Colonic mucosa (tissue), 4 donors: ENCODE results near the gene NRSN1. TPM values are rescaled to one million over a fixed set of nuclear protein-coding genes. Genes with fewer than 3 reads are reported as not detected.
A peak's percentile ranks its signal among the peaks of the same experiment; 100 is the strongest.

Experiments used
- DNase-seq: peaks from one replicate; pipeline ENCODE4 v3.0.0-alpha.2; 2020
- H3K27ac ChIP-seq: fragments of 200-600 bp; one replicate; pipeline ENCODE4 v1.8.0; 2021
- H3K27me3 ChIP-seq: fragments of 200-600 bp; one replicate; pipeline ENCODE4 v1.8.0; 2021
- H3K36me3 ChIP-seq: fragments of 200-600 bp; one replicate; pipeline ENCODE4 v1.8.0; 2021
- H3K4me1 ChIP-seq: fragments of 200-600 bp; one replicate; pipeline ENCODE4 v1.8.0; 2021; ENCODE audit warnings: mild to moderate bottlenecking
- H3K4me3 ChIP-seq: fragments of 200-600 bp; one replicate; pipeline ENCODE4 v1.8.0; 2021
- H3K9ac ChIP-seq, 2 donors: one replicate each; pipeline ENCODE4 v1.7.0; 2013; ENCODE audit warnings: control low read depth in 2 of 2, low read depth in 2 of 2, low read length in 2 of 2
- H3K9me3 ChIP-seq: fragments of 200-600 bp; one replicate; pipeline ENCODE4 v1.8.0; 2021
- intact Hi-C: fragments of 100-400 bp; cut with DNase I; formaldehyde crosslinking; loops from one replicate; pipeline ENCODE4 v1.14.1; 2022
- total RNA-seq, 2 donors: library from RNA; stranded (reverse); fragmentation: NEBNext Ultra II Directional in 1 of 2; extraction: Animal tissue kit (Norgen Biotek cat#: 25700) in 1 of 2; gene quantifications; one replicate each; pipeline ENCODE4 v1.2.1, GENCODE V29; 2021
- TF ChIP-seq, protein P1 (sequence below): fragments of 200-600 bp; IDR thresholded peaks from one replicate; pipeline ENCODE4 v1.8.0; 2022; ENCODE audit warnings: antibody characterized with exemption, mild to moderate bottlenecking
- donor health status: healthy.
- donor health status: DM: no; HTN: no; CAD: no.
- donor health status: DM: no; HTN: no; CAD: no.

NRSN1 gene
- total RNA-seq, 2 donors from 2014 or later = 0.64 TPM; not detected in 1

DNA sequence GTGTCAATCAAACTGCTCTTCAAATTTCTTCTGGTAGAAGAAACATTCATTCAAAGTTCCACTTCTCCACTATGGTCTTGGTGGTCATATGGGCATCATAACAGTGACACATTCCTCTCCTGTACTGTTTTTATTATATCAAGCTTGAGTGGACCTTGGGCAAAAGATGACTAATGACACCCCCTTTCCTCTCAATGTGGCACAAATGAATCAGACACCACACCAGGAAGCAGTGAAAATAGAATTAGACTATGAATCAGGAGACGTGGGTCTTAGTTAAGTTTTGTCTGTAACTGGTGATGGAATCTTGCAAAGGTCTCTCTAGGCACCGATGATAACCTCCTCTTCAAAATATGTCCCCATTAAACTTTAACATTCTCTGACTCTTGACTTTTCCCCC, 9.0 kb upstream of the NRSN1 start:
- TF ChIP-seq, protein P1, sequence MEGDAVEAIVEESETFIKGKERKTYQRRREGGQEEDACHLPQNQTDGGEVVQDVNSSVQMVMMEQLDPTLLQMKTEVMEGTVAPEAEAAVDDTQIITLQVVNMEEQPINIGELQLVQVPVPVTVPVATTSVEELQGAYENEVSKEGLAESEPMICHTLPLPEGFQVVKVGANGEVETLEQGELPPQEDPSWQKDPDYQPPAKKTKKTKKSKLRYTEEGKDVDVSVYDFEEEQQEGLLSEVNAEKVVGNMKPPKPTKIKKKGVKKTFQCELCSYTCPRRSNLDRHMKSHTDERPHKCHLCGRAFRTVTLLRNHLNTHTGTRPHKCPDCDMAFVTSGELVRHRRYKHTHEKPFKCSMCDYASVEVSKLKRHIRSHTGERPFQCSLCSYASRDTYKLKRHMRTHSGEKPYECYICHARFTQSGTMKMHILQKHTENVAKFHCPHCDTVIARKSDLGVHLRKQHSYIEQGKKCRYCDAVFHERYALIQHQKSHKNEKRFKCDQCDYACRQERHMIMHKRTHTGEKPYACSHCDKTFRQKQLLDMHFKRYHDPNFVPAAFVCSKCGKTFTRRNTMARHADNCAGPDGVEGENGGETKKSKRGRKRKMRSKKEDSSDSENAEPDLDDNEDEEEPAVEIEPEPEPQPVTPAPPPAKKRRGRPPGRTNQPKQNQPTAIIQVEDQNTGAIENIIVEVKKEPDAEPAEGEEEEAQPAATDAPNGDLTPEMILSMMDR = no peak
- Histone ChIP-seq H3K9ac (no peak overlapping the region), H3K27me3 (no peaks in the 10 kb centered on the region), H3K4me3 (no peak overlapping the region), H3K4me1 (no peaks in the 10 kb centered on the region), H3K36me3 (no peaks in the 10 kb centered on the region), H3K27ac (no peak overlapping the region), H3K9me3 (no peaks in the 10 kb centered on the region)
- intact Hi-C loops = no loop called here
- DNase-seq = no peak

DNA sequence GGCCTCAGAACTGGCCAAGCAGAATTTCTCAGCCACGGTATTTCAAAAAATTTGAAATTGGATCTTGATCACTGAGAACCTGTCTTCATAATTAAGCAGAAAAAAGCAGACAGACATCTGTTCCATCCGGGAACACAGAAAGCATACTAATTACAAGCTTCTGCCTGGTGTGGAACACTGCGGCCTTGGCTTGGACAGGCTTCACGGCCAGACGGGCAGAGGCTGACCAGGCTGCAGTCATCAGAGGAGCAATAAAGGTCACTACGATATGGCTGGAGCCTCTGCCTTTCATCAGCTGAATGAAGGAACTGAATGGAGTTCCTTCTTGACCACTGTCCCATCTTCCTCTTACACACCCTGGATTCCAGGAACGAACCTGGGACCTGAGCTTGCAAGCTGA, 3.9 kb upstream of the NRSN1 start:
- Histone ChIP-seq H3K4me1 (no peaks in the 10 kb centered on the region), H3K4me3 (no peak overlapping the region), H3K27me3 (no peaks in the 10 kb centered on the region), H3K27ac (no peak overlapping the region), H3K9ac (no peak overlapping the region), H3K9me3 (no peaks in the 10 kb centered on the region), H3K36me3 (no peaks in the 10 kb centered on the region)
- DNase-seq = no peak
- intact Hi-C loops = no loop called here
- TF ChIP-seq, protein P1 = no peak

DNA sequence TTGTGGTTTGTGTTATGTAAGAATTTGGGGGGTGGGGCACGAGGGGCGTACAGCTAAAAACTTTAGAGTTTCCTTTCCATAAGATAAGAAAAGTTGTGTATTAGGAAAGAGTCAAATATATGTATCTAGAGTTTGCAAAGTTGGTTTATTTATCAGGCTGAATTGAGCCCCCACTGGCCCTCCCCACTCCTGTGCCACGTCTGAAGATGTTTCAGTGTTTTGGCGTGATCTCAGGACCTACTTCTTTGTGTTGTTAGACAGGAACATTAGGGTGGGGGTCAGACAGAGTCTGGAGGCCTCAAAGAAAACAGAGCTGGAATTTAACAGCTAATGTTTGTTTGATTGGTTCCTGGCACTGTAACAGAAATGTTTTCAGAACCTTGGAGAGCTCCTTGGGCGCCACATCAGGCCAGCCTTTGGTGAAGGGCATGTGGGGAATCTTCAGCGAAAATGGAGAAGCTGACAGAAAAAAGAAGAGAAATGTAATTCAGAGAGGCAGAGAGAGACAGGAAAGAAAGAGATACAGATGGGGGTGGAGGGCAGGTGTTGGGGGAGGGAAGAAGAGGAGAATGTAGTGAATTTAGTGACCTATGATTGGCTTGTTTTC, 674 bp downstream of the NRSN1 start:
- intact Hi-C loops = no loop called here
- peak; percentile 47 for DNase-seq

DNA sequence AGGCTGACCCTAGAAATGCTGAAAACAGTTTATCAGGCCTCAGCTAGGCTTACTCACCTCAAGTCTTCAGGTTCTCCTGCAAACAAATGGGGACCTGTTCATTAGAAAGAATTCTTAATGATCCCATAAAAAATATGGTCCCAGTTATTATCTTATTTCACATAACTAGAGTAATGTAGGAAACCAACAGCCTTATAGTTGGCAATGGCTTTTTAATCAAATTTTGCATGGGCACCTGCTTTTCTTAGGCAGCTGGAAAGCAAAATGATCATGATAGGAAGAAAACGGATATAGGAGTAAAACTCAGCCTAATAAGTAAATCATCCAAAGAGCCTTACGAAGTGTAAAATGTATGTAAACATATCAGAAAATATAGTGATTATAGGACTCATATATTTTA, 1.3 kb downstream of the NRSN1 start:
- no peak overlapping the region for H3K4me3 ChIP-seq
- H3K9ac ChIP-seq = no peak overlapping the region
- no peaks in the 10 kb centered on the region for H3K4me1 ChIP-seq
- no peaks in the 10 kb centered on the region for H3K9me3 ChIP-seq
- DNase-seq = no peak
- TF ChIP-seq, protein P1 = no peak
- no peak overlapping the region for H3K27ac ChIP-seq
- intact Hi-C loops = no loop called here
- no peaks in the 10 kb centered on the region for H3K36me3 ChIP-seq
- no peaks in the 10 kb centered on the region for H3K27me3 ChIP-seq

More for the DNA sequence above, 674 bp downstream of the NRSN1 start:
- Histone ChIP-seq H3K36me3 (no peaks in the 10 kb centered on the region), H3K4me1 (no peaks in the 10 kb centered on the region), H3K9ac (no peak overlapping the region), H3K27me3 (no peaks in the 10 kb centered on the region), H3K27ac (no peak overlapping the region), H3K4me3 (no peak overlapping the region), H3K9me3 (no peaks in the 10 kb centered on the region)
- TF ChIP-seq, protein P1 = no peak

DNA sequence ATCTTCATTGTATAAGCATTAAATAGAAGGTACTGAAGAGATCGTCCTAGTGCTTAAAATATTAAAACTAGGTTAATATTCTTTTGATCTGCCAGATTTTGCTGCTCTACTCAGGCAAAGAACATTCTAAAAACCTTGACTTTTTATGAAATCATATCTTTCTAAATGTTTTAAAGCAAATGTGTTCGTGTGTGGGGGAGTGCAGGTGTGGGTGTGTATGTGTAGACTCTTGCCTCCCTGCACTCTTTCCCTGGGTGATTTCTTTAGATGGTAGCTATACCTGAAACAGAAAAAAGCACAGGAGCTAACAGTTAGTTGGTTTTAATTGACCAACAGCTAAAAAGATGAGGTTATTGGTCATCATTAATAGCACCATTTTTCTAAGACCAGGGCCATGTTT, 5.7 kb downstream of the NRSN1 start:
- Histone ChIP-seq H3K9ac (no peak overlapping the region), H3K27ac (no peak overlapping the region), H3K4me3 (no peak overlapping the region), H3K4me1 (no peaks in the 10 kb centered on the region), H3K36me3 (no peaks in the 10 kb centered on the region), H3K9me3 (no peaks in the 10 kb centered on the region), H3K27me3 (no peaks in the 10 kb centered on the region)
- intact Hi-C loops = no loop called here
- TF ChIP-seq, protein P1 = no peak
- DNase-seq = no peak
